Right renal pelvis (tissue), 4 donors: ENCODE data around the gene SMAD5. TPM values are rescaled to one million over a fixed set of nuclear protein-coding genes. Genes with fewer than 3 reads are reported as not detected.

Source experiments
- DNase-seq, 4 donors: peaks; one replicate each; pipeline ENCODE4 v3.0.0-alpha.2; 2013; ENCODE audit warnings: low read depth in 4 of 4, low spot score in 3 of 4, missing footprints in 1 of 4
- polyA plus RNA-seq, 4 donors: library from polyadenylated mRNA; unstranded; fragments of 120-200 nt; gene quantifications; one replicate each; pipeline ENCODE4 v1.2.1, GENCODE V29; 2013; ENCODE audit not compliant: insufficient read length in 4 of 4

SMAD5 gene
- polyA plus RNA-seq, 4 donors = 58.9 to 79.9 (median 75.3) TPM

GRCh38 chr5:136153581-136154236, 21.1 kb downstream of the SMAD5 start:
- no peak for DNase-seq

GRCh38 chr5:136155078-136155477, 22.4 kb downstream of the SMAD5 start:
- no peak for DNase-seq

DNA sequence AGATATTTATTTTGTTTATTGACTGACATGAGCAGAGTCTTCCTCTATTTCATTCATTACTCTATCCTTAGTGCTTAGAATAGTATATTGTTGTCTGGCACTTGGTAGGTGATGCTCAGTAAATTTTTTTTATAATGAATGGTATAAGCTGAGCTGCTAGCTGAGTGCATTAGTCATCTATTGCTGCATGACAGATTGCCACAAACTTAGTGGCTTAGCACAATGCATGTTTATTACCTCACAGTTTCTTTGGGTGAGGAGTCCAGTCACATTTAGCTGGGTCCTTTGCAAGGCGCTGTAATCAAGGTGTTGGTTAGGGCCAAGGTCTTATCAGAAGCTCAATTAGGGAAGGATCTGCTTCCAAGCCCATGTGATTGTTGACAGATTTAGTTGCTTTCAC, 23.1 kb downstream of the SMAD5 start:
- DNase-seq = no peak

- DNase-seq = no peak
These were observed 24.9 kb downstream of the SMAD5 start for GRCh38 chr5:136157514-136157913.

- no peak for DNase-seq
These were observed 26.8 kb downstream of the SMAD5 start for GRCh38 chr5:136159457-136159856.

DNA sequence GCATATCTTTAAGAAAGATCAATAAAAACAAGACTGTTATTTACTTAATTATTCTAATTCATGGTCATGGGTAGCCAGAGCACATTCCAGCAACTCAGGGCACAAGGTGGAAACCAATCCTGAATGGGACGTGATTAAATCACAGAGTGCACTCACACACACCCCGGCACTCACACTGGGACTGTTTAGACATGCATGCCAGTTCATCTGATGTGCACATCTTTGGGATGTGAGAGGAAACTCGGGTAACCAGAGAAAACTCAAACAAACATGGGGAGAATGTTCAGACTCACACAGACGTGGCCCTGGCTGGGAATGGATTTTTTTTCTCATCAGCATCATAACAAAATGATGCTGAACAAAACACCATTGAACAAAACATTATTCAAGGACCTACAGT, 29.4 kb downstream of the SMAD5 start:
- DNase-seq = no peak

DNA sequence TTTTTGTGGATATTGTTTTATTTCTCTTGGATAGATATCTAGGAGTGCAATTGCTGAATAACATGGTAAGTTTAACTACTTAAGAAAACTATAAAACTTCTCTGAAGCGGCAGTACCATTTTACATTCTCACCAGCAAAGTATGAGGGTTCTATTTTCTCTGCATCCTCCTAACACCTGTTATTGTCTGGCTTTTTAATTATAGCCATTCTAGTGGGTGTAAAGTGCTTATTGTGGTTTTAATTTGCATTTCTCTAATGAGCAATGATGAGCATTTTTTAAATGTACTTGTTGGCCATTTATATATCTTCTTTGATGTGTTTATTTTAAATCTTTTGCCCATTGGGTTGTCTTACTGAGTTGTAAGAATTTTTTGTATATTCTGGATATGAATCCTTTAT, 31.6 kb downstream of the SMAD5 start:
- DNase-seq = no peak

- no peak for DNase-seq
These were observed 34.3 kb downstream of the SMAD5 start for GRCh38 chr5:136166909-136167308.

- no peak for DNase-seq
These were observed 36.6 kb downstream of the SMAD5 start for GRCh38 chr5:136169218-136169617.

- DNase-seq = no peak
These were observed 41.5 kb downstream of the SMAD5 start for GRCh38 chr5:136174021-136174659.

- DNase-seq = no peak
These were observed 50.0 kb downstream of the SMAD5 start for GRCh38 chr5:136182618-136183017.

GRCh38 chr5:136185974-136186665, 53.5 kb downstream of the SMAD5 start:
- no peak for DNase-seq

GRCh38 chr5:136186796-136187195, 54.2 kb downstream of the SMAD5 start:
- DNase-seq = no peak

- DNase-seq = no peak
These were observed 56.2 kb downstream of the SMAD5 start for GRCh38 chr5:136188859-136189258.

DNA sequence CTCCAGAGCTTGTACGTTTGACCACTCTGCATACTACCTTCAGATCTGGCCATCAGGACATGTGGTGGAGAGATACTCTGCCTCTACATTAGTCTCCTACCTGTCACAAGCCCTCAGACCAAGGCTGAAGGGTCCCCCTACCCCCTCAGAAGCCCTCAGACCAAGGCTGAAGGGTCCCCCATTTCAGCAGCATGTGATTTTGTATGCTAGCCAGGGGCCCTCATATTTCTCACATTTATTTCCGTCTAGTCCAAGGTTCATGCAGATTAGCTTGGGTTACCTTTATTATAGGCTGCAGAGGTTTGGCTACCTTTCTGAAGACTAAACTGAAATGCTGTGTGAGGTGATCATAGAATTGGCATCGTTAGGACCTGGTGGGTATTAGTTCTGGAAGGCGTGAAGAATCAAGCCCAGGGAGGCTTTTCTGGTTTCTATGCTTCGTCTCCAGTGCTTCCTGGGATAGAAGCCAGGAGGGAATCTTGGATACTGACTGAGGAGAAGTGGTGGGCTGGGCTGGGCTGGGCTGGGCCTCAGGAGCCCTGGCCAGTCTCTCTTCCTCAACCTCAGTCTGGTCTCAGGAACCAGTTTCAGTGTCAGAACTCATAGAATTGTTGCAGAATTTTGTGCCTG, 57.6 kb downstream of the SMAD5 start:
- DNase-seq = no peak

DNA sequence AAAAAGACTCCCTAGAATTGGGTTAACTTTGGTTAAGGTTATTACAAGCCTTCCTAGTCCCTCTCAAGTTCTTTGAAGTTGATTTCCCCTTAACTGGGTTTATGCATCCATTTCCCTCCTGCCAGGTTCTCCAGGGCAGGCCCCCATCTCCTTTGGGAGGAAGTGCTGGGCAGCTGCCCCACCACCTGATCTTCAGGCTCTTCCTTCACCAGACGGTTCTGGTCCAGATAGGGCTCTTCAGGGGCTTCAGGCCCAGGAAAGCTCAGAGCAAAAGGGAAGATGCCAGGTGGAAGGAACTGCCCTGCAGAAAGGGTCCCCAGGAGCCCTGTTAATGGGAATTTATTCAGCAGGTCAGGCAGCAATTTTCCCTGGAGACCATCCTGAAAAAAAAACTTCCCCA, 58.3 kb downstream of the SMAD5 start:
- no peak for DNase-seq

DNA sequence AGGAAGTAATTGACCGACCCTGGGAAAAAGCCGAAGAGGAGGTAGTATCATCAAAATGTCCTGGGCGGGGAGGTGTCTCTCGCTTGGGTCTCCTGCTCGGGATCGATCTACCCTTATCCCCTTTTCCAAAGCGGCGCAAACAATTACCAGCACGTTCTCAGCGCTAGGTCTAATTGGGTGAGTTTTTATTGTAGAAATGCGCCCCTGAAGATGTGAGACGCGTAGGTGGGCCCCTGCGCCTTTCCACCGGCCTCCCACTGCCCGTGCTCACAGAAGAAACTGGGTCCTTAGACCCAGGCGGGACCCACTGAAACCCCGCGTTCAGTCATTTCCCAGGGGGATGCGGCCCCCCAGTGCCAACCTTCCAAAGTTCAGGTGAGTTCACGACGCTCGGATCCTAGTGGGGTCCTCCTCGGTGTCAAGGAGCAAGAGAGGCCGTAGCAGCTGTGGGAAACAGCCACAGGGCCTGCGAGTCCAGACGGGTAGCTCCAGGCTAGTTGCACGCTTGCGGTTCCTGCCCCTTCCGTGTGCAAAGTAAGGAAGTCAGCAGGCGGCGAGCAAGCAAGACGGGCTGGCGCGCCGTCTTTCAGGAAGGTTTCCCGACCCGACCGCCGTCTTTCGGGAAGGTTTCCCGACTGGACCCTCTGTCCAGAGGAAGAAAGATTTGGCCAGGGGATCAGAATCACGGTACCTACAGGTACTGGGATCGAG, 58.8 kb downstream of the SMAD5 start:
- no peak for DNase-seq

- peak in 1 of 4 donors; percentile 39 for DNase-seq
These were observed 59.4 kb downstream of the SMAD5 start for GRCh38 chr5:136192015-136192525.

DNA sequence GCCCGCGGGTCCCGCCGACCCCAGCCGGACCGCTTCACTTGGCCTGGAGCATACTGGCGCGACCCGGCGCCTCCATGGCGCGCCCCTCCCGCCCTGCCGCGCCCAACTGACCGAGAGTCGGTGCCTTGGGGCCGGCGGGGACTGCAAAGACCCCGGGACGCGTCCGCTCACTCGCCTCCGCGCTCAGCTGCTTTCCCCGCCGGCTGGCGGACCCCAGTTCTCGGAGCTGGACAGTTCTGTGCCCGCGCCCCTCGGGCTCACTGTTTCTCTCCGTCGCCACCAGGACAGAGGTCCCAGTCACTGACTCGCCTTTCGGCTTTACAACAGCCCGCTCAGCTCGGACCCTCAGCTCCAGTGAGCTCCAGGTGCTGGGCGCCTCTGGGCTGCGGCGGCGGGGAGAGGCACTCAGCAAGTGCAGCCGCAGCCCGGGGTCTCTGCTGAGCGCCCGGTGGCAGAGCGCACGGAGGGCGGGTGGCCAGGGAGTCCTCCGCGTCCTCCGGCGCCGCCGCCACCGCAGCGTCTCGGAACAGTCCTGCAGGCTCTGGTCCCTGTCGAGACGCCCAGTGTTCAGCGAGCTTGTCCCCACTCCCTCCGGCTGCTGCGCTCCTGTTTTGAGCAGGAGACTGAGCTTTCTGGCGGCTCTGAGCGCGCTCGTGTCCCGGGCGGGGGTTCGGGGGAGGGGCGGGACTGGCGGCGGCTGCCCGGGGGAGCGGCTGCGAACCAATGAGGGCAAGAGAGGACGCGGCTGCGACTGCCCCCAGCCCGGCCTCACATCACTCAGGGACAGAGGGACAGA, 60.1 kb downstream of the SMAD5 start, which contains the start of gene SMIM32:
Gene SMIM32 (minus strand): TSS at position 637 of the 796 bp plus-strand sequence. CDS start 638 bp downstream, outside the sequence.
- DNase-seq = no peak
